A673 (cell line): ENCODE measurements around the gene WDR3.

ENCODE experiments used
- EZH2 ChIP-seq: fragments of 200-600 bp; sonication (generic); IDR thresholded peaks from 2 replicates; pipeline ENCODE4 v1.6.1; 2017; ENCODE audit warnings: borderline replicate concordance, low read depth, mild to moderate bottlenecking, mixed read lengths, antibody characterized with exemption, low read length; ENCODE audit not compliant: poor library complexity, severe bottlenecking
- TF ChIP-seq, protein P1 (sequence below): fragments of 300-800, 200-600 bp; sonication (generic); conservative IDR thresholded peaks from 2 replicates; pipeline ENCODE4 v1.5.1; 2017; ENCODE audit warnings: low read depth, mild to moderate bottlenecking, antibody characterized with exemption, low read length, moderate library complexity, mixed read lengths

DNA sequence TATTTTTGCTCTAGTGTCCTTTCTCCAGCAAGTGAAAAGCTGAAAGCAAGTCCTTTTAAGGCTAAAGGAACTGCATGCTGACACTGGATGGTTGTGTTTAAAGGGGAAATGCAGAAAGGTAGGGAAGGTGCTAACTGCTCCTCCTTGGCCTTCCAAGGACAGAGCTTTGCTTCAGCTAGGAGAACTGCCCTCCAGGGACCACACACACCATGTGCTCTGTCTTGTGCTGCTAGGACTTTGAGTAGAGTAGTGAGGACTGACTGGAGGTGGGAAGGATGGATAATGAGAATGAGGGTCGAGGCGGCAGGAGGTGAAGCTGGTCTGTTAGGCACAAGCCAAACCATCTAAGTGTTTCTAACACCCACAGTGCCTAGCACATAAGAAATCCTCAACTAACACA is 77.9 kb downstream of the WDR3 start:
- TF ChIP-seq, protein P1, sequence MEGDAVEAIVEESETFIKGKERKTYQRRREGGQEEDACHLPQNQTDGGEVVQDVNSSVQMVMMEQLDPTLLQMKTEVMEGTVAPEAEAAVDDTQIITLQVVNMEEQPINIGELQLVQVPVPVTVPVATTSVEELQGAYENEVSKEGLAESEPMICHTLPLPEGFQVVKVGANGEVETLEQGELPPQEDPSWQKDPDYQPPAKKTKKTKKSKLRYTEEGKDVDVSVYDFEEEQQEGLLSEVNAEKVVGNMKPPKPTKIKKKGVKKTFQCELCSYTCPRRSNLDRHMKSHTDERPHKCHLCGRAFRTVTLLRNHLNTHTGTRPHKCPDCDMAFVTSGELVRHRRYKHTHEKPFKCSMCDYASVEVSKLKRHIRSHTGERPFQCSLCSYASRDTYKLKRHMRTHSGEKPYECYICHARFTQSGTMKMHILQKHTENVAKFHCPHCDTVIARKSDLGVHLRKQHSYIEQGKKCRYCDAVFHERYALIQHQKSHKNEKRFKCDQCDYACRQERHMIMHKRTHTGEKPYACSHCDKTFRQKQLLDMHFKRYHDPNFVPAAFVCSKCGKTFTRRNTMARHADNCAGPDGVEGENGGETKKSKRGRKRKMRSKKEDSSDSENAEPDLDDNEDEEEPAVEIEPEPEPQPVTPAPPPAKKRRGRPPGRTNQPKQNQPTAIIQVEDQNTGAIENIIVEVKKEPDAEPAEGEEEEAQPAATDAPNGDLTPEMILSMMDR, result no peak
- TF ChIP-seq EZH2, result no peak
